MM.1S (cell line): ENCODE measurements around the gene PDE1C.

Experiments used
- CTCF ChIP-seq: fragments of 300-600 bp; sonication (generic); IDR thresholded peaks from 2 replicates; pipeline ENCODE4 v1.5.1; 2016; ENCODE audit warnings: antibody characterized with exemption, low read length, mixed read lengths
- EZH2 ChIP-seq: fragments of 300-600 bp; sonication (generic); optimal IDR thresholded peaks from 2 replicates; pipeline ENCODE3; 2017; ENCODE audit warnings: low read depth, mild to moderate bottlenecking, antibody characterized with exemption, low read length, mixed read lengths
- EZH2phosphoT487 ChIP-seq: fragments of 300-600 bp; sonication (generic); IDR thresholded peaks from 2 replicates; pipeline ENCODE4 v1.6.1; 2018; ENCODE audit warnings: antibody characterized with exemption, low read length

DNA sequence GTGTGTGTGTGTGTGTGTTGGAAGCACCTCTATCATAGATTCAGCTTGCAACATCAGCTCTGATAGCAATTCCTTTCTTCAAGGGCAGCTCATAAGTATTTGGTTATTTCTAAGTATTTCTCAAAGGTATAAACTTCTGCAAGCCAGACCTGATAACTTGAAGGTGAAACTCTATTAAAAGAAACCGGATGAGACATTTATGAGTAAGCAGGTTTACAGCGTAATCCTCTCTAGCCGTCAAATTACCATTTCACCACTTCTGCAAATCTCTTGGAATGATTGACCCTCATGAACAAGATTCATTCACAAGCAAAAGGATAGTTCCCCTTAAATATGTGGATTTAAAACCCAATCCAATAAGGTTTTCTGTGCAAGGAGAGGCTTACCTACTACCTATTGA is 23.1 kb downstream of the PDE1C start:
- TF ChIP-seq CTCF (no peak), EZH2 (no peak), EZH2phosphoT487 (no peak)
